OCI-LY7 (cell line): Measurements from ENCODE around the gene ZHX3.

Experiments
- CTCF ChIP-seq: fragments of 200-600 bp; sonication (generic); conservative IDR thresholded peaks from 2 replicates; pipeline ENCODE4 v1.5.1; 2014; ENCODE audit warnings: mild to moderate bottlenecking, antibody characterized with exemption, low read length, moderate library complexity, mixed read lengths
- EZH2phosphoT487 ChIP-seq: fragments of 200-600 bp; sonication (generic); IDR thresholded peaks from 2 replicates; pipeline ENCODE4 v1.6.1; 2018; ENCODE audit warnings: low read depth, borderline replicate concordance, mild to moderate bottlenecking, mixed run types, antibody characterized with exemption, low read length, moderate library complexity, mixed read lengths

GRCh38 chr20:41308290-41308711, 9.2 kb downstream of the ZHX3 start:
- TF ChIP-seq CTCF (no peak), EZH2phosphoT487 (no peak)
